ENCODE results near the gene ST6GALNAC4.
A peak's percentile ranks its signal among the peaks of the same experiment; 100 is the strongest.

The ST6GALNAC4 gene

DNA sequence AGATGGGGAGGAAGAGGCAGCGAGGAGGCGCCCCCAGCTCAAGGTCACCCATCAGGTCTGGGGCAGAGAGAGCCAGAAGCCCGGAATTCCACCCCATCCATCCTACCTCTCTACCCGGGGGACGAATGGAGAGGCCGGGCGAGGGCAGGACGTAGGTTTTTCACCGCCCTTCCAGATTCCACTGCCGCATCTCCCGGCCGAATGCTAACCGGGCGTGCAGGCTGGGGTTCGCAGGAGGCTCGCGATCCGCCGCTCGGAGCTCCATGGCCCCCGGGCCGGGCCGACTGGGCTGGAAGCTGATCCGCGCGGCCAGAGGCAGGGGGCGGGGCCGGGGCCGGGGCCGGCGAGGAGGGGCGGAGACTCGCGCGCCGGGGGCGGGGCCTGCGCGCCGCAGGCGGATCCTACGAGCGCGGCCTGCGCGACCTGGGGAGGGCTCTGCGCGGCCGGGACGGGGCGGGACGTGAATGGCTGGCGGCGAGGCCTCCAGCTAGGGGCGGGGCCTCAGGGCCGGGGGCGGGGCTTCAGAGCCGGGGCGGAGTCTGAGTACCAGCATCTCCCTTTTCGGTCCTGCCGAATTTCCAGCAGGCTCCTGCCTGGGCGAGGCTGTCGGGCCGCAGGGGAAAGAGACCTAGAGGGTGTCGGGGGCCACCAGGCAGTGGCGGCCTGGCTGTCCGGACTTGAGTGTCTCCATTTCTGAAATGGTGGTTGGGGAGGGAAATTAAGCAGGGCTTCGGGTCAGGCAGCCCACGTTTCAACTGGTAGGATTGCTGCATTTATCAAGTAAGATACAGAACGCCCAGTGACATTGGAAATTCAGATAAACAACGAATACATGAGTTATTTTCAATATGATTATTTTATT, at the start of gene ST6GALNAC4:
TSS of gene ST6GALNAC4 (minus strand) at position 322 of the 862 bp plus-strand sequence. CDS start 622 bp downstream, outside the sequence.
- peak; percentile 81 to 85 for DNase-seq

GRCh38 chr9:127965953-127966352, 49.1 kb upstream of the ST6GALNAC4 start:
- DNase-seq = no peak

- DNase-seq = peak in 1 of 2 experiments; percentile 26
These were observed 46.7 kb upstream of the ST6GALNAC4 start for GRCh38 chr9:127963359-127964064.

GRCh38 chr9:127963041-127963358, 46.2 kb upstream of the ST6GALNAC4 start:
- DNase-seq = peak in 1 of 2 experiments; percentile 66

- DNase-seq = no peak
These were observed 45.4 kb upstream of the ST6GALNAC4 start for GRCh38 chr9:127962278-127962677.

DNA sequence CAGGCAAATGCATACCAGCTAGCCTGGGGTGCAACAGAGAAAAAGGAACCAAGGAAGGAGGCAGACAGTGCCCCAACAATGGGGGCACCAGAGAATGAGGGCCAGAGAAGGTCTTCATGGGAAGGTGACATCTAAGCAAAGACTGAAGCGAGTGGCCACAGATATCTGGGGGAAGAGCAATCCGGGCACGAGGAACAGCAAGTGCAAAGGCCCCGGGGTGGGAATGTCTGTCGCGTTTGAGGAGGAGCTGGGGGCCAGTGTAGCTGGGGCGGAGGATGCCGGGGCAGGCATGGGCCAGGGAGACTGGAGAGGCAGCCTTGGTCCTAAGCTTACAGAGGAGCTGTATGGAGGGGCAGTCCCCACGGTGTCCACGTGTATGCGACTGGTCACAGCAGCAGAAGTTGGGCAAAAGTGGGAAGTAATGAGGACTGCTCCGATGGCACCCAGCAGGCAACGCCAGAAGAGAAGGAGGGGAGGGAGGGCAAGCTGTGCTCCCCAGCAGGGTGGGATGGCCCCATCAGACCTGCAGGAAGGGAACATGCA, 44.8 kb upstream of the ST6GALNAC4 start:
- DNase-seq = no peak

DNA sequence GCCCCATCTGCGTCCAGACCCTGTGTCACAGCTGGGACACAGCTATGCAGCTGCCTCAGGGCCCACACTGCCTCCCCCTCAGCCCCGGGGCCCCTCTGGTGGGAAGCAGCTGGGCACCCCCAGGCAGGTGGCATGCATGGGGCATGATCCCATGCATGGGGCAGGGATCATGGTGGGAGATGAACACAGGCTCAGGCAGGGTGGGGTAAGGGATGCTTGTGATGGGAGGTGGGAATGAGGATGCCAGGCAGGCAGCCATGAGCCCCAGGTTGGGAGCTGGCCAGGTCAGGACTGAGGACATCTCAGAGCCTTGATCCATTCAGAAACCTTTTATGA, 44.3 kb upstream of the ST6GALNAC4 start:
- no peak for DNase-seq

DNA sequence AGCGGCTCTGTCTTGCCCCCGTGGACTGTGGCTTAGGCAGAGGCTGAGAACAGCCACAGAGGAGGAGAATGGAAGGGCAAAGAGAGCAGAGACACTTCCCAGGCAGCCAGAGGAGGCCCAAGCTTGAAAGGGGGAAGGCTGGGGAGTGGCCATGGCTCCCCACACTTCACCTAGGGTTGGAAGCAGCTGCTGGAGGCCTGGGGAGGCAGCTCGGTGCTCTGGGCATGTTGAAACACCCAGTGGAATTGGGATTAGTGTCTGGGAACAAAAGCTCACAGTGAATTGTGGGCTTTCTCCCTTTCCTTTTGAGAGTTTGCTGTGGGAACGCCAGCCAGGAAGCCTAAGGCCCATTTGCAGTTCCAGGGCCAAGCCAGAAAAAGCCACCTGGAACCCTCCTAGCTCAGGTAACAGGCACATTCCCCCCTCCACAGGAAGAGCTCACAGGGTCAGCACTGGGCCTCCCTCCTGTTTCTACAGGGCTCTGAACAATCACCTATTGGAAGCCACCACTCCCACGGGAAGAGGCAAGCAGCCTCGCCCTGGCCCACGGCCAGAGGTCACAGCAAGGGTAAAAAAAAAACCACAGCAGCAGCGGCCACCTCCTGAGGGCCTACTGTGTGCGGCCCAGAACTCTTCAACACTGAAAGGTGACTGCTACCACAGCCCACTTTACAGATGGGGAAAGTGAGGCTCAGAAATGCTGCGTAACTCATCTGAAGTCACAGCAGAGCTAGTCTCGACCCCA, 43.7 kb upstream of the ST6GALNAC4 start:
- peak; percentile 73 to 79 for DNase-seq

DNA sequence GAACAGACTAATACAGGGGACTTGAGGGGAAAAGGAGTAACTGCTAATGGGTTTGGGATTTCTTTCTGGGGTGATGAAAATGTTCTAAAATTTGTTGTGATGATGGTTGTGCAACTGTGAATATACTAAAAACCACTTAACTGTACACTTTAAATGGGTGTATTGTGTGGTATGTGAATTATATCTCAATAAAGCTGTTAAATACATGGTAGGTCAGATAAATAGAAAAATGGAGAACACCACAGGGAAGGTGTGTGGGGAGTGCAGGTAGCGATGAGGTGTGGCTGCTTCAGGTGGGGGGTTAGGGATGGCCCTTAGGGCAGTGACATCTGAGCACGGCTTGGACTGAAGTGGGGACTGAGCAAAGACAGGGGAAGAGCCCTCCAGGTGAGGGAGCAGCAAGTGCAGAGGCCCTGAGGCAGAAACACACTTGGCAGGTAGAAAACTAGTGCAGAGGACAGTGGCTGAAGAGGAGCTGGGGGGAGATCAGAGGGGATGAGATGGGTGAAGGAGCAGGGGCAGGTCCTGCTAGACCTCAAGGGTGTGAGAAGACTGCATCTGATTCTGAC, 43.1 kb upstream of the ST6GALNAC4 start:
- DNase-seq = no peak

GRCh38 chr9:127959398-127959797, 42.6 kb upstream of the ST6GALNAC4 start:
- no peak for DNase-seq

GRCh38 chr9:127958728-127959127, 41.9 kb upstream of the ST6GALNAC4 start:
- DNase-seq = no peak

DNA sequence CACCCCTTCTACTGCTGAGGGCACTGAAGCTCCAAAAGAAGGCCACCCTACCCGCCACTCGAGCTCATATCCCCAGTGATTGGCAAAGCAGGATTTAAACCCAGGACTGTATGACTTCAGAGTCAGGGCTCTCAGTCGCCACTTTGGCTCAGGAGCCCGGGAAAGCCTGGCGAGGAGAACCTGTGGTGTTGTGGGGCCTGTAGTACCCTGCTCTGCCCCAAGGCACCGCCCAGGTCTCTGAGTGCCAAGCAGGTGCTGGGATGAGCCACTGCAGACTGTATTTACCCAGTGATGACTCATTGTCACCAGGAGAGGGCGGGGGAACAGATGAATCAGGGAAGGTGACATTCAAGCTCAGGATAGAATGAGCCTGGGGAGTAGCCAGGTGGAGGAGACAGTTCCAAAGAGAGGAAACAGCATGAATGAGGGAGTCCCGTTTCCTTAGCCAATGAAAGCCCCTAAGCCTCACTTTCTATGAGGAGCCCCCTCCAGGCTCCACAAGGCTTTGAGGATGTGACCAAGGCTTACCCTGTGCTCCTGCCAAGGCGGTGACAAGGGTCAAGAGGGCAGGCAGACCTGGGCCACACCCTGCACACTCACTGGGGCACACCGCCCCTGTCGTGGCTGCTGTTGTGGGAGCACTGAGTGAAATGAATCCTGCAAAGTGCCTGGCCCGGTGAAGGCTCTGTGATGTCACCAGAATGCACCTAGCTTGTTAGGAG, 38.6 kb upstream of the ST6GALNAC4 start:
- DNase-seq = peak; percentile 94 to 98

DNA sequence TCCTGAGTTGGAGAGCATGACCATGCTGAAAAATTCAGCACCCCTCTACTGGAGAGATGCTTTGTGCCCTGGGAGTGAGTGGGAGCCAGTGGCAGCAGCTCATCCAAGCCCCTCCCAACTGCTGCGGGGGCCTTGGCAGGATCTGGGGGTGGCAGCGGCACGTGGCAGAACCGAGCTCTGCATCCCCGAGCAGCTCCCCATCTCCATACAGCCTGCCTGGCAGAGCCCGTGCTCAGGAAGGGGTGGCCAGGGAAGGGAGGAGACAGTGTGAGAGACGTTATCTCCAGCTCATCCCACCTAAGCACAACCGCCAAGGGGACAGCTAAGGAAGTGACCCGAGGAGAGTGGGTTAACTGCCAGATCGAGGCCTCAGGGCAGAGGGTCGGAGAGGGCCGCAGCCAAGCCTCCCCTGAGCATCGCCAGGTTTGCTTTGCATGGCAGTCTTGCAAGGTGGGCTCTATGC, 38.0 kb upstream of the ST6GALNAC4 start:
- no peak for DNase-seq

GRCh38 chr9:127953768-127954505, 37.1 kb upstream of the ST6GALNAC4 start:
- DNase-seq = peak in 1 of 2 experiments; percentile 77

- no peak for DNase-seq
These were observed 36.3 kb upstream of the ST6GALNAC4 start for GRCh38 chr9:127953154-127953553.

GRCh38 chr9:127950513-127951289, 33.9 kb upstream of the ST6GALNAC4 start:
- no peak for DNase-seq

- no peak for DNase-seq
These were observed 33.1 kb upstream of the ST6GALNAC4 start for GRCh38 chr9:127949827-127950512.

DNA sequence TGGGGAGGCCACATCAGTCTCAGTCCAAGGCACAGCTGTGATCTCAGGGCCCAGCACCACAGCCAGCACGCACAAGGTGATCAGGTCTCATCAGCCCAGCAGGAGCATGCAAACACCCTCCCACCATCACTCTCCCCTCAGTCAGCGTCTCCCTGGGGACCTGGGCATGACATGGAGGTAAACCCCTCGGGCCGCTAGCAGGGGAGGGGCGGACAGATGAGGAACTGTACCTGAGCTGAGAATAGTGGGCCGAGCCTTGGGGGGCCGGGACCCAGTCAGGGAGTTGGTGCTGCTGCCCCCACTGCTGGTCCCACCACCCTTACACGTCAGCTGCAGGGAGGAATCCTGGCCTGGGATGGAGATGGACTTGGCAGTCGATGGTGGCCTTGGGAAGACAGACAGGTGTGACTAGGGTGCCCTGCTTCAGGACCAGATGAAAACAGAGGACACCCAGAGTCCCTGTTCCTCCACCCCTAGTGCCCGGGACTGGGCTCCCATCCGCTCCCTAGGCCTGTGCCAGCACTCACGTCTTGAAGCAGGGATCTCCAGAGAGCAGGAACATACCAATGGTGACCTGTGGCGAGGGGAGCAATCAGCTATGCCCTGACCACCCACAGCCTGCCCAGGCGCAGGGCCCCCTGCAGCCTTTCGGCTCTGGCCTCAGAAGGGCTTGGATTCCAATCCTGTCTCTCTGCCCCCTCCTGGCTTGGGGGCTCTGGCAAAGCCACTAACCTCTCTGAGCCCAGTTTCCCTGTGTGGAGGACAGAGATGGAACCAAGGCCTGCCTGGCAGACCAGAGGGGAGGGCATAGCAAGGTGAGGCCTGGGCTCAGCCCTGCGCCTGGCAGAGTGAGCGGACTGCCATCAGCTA, 31.2 kb upstream of the ST6GALNAC4 start:
- DNase-seq = no peak

DNA sequence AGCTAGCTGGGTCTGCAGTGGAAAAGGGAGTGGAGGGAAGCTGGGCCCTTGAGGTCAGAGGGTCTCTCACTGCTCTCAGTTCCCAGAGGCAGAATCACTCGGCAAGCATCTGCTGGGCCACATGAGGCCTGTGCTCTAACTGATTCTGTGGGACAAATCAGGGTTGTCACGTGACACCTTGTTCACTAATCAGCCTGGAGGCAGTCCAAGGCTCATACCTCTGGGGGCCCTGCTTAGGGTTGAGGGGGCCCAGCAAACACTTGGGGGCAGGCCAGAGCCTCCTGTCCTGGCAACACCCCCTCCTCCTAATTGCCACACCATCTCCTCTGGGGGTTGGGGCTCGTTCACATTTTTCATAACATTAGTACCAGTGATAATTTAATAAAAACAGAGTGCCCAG, 29.9 kb upstream of the ST6GALNAC4 start:
- no peak for DNase-seq

Measured in NCI-H2081 (cell line).